OCI-LY1 (cell line): ENCODE results near the gene ABCB4.

ENCODE experiments used
- H2AFZ ChIP-seq: fragments of 200-600 bp; sonication (generic), shearing (Covaris generic); 2 replicates; pipeline ENCODE4 v1.6.0; 2014; ENCODE audit warnings: antibody characterized with exemption, mild to moderate bottlenecking, low read length
- H3F3A ChIP-seq: fragments of 200-600 bp; sonication (generic), shearing (Covaris generic); 2 replicates; pipeline ENCODE4 v1.6.0; 2014; ENCODE audit warnings: mild to moderate bottlenecking, antibody characterized with exemption, low read length, moderate library complexity; ENCODE audit not compliant: insufficient read depth
- H3K27ac ChIP-seq: fragments of 200-600 bp; sonication (generic); 2 replicates; pipeline ENCODE4 v1.5.1; 2014; ENCODE audit warnings: low read length, mixed run types, mild to moderate bottlenecking, low read depth; ENCODE audit not compliant: poor library complexity, severe bottlenecking
- H3K27me3 ChIP-seq: fragments of 200-600 bp; sonication (generic); 2 replicates; pipeline ENCODE4 v1.6.0; 2014; ENCODE audit warnings: antibody characterized with exemption, mild to moderate bottlenecking, low read length, moderate library complexity; ENCODE audit not compliant: insufficient read depth
- H3K36me3 ChIP-seq: fragments of 200-600 bp; sonication (generic); 2 replicates; pipeline ENCODE4 v1.6.1; 2014; ENCODE audit warnings: mild to moderate bottlenecking, antibody characterized with exemption, low read length, moderate library complexity, mixed read lengths; ENCODE audit not compliant: insufficient read depth
- H3K4me1 ChIP-seq: fragments of 200-600 bp; sonication (generic); 2 replicates; pipeline ENCODE4 v1.5.1; 2014; ENCODE audit warnings: mild to moderate bottlenecking, low read length, moderate library complexity; ENCODE audit not compliant: insufficient read depth, severe bottlenecking
- H3K4me2 ChIP-seq: fragments of 200-600 bp; sonication (generic), shearing (Covaris generic); 2 replicates; pipeline ENCODE4 v1.6.1; 2014; ENCODE audit warnings: low read length
- H3K4me3 ChIP-seq: fragments of 200-600 bp; sonication (generic); 2 replicates; pipeline ENCODE4 v1.5.1; 2014; ENCODE audit warnings: low read length, low read depth, mild to moderate bottlenecking, mixed read lengths; ENCODE audit not compliant: poor library complexity, severe bottlenecking
- H3K79me2 ChIP-seq: fragments of 200-600 bp; shearing (Covaris generic); 2 replicates; pipeline ENCODE4 v1.6.1; 2016; ENCODE audit warnings: mixed run types, low read length, mixed read lengths; ENCODE audit not compliant: insufficient read depth
- H3K9ac ChIP-seq: fragments of 200-600 bp; sonication (generic), shearing (Covaris generic); 2 replicates; pipeline ENCODE4 v1.6.1; 2014; ENCODE audit warnings: mild to moderate bottlenecking, low read length, mixed read lengths
- H3K9me2 ChIP-seq: fragments of 200-600 bp; sonication (generic), shearing (Covaris generic); 2 replicates; pipeline ENCODE4 v1.6.1; 2014; ENCODE audit warnings: low read depth, mild to moderate bottlenecking, low read length, mixed read lengths
- H3K9me3 ChIP-seq: fragments of 200-600 bp; shearing (Covaris generic); 2 replicates; pipeline ENCODE4 v1.6.1; 2014; ENCODE audit warnings: low read length, mixed read lengths
- H4K20me1 ChIP-seq: fragments of 200-600 bp; sonication (generic), shearing (Covaris generic); 2 replicates; pipeline ENCODE4 v1.6.0; 2016; ENCODE audit warnings: mild to moderate bottlenecking, low read length; ENCODE audit not compliant: insufficient read depth
- CTCF ChIP-seq: fragments of 200-600 bp; sonication (generic), shearing (Covaris generic); IDR thresholded peaks from 2 replicates; pipeline ENCODE4 v1.5.1; 2017; ENCODE audit warnings: mild to moderate bottlenecking, antibody characterized with exemption, low read length, moderate library complexity, mixed read lengths
- EZH2 ChIP-seq: fragments of 200-600 bp; sonication (generic), shearing (Covaris generic); IDR thresholded peaks from 2 replicates; pipeline ENCODE4 v1.8.0; 2017; ENCODE audit warnings: borderline replicate concordance, mixed run types, mild to moderate bottlenecking, antibody characterized with exemption, low read length, moderate library complexity, mixed read lengths

Gene ABCB4

DNA sequence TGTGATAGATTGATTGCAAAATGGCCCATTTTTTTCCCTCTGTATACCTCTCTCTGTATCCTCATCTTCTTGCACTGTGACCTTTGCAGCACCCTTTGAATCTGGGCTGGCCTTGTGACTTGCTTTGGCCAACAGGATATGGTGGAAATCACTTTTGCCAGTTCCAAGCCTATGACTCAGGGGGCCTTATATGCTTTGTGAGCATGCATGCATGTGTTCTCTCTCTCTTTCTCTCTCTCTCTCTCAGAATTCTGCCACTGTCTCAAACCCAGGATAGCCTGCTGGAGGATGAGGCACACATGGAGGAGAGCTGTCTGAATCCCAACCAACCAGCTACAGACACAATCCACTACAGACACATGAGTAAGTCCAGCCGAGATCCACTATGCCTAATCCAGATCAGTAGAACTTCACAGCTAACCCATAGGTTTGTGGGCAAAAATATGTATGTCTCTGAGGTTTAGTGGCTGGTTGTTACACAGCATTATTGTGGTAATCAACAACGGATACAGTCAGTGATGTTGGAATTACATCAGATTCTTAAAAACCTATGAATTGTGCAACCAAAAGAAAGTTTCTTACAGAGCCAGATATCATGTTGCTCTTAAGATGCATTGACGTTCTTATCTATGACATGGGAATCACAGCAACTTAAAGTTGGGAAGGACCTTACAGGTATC lies 41.8 kb upstream of the ABCB4 start:
- H3K9me3 ChIP-seq = no peaks in the 10 kb centered on the region
- no peak overlapping the region for H3K4me2 ChIP-seq
- no peak overlapping the region for H3K9ac ChIP-seq
- no peak overlapping the region for H2AFZ ChIP-seq
- H3K79me2 ChIP-seq = no peaks in the 10 kb centered on the region
- H3K36me3 ChIP-seq = peaks cover 11% of the 10 kb centered on the region; the same call in 1 of the 2 replicates
- no peak overlapping the region for H3K4me3 ChIP-seq
- TF ChIP-seq CTCF (no peak), EZH2 (no peak)
- H3K27ac ChIP-seq = no peak overlapping the region
- H3K27me3 ChIP-seq = no peaks in the 10 kb centered on the region
- no peaks in the 10 kb centered on the region for H3F3A ChIP-seq
- H4K20me1 ChIP-seq = no peaks in the 10 kb centered on the region
- no peaks in the 10 kb centered on the region for H3K4me1 ChIP-seq
- no peaks in the 10 kb centered on the region for H3K9me2 ChIP-seq

DNA sequence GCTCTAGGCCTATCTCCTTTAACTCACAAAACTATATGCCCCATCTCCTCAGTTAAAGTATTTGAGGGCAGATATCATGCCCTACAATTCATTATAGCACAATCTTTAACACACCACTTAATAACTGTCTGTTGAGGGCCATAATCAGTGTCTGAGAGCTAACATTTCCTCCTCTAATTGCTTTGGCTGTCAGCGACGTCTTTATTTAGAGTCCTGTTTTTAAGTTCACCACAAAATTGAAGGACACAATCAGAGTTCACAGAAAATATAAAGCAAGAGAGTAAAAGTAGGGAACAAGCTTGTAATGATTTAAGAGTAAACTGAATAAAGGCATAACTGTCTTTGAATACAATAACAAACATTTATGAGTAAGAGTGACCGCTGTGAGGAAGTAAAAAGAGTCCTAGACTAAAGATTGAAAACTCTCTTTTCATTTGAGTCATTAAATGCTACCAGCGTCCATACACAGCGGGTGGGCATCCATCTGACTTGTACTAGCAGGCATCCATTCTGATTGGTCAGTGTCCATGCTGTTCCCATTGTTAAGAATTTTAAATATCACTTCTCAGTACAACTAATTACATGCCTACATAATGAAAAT lies 38.4 kb upstream of the ABCB4 start:
- Histone ChIP-seq H3K27ac (no peak overlapping the region), H3K4me2 (no peak overlapping the region), H3F3A (no peaks in the 10 kb centered on the region), H3K27me3 (no peaks in the 10 kb centered on the region), H3K4me3 (no peak overlapping the region), H3K79me2 (no peaks in the 10 kb centered on the region), H3K36me3 (peaks cover 13% of the 10 kb centered on the region; the same call in 1 of the 2 replicates), H3K9me3 (no peaks in the 10 kb centered on the region), H3K4me1 (peaks cover 3% of the 10 kb centered on the region), H4K20me1 (no peaks in the 10 kb centered on the region), H3K9ac (no peak overlapping the region), H2AFZ (no peak overlapping the region), H3K9me2 (no peaks in the 10 kb centered on the region)
- no peak for TF ChIP-seq EZH2
- TF ChIP-seq CTCF = no peak

GRCh38 chr7:87512906-87513305 lies 37.4 kb upstream of the ABCB4 start:
- Histone ChIP-seq H3K4me2 (no peak overlapping the region), H3K79me2 (no peaks in the 10 kb centered on the region), H2AFZ (no peak overlapping the region), H3K4me3 (no peak overlapping the region), H3K36me3 (peaks cover 19% of the 10 kb centered on the region; the same call in 1 of the 2 replicates), H3F3A (no peaks in the 10 kb centered on the region), H3K27ac (no peak overlapping the region), H3K9ac (no peak overlapping the region), H4K20me1 (no peaks in the 10 kb centered on the region), H3K4me1 (peaks cover 9% of the 10 kb centered on the region), H3K27me3 (no peaks in the 10 kb centered on the region), H3K9me2 (no peaks in the 10 kb centered on the region), H3K9me3 (no peaks in the 10 kb centered on the region)
- no peak for TF ChIP-seq CTCF
- no peak for TF ChIP-seq EZH2
